ENCODE results near the gene SLC4A11. TPM values are rescaled to one million over a fixed set of nuclear protein-coding genes. Genes with fewer than 3 reads are reported as not detected.

SLC4A11 gene
- polyA plus RNA-seq, 2 of the 4 experiments (the other 2 are of a cell fraction) = 2.0 to 10.7 TPM

GRCh38 chr20:3203315-3204123 is 35.5 kb downstream of the SLC4A11 start:
- peaks cover 14% of the 10 kb centered on the region for H3K4me1 ChIP-seq
- WGBS (ENCODE audit: missing lambda C conversion rate) = 8% methylated on average over 29 of the region's 31 CpGs
- H3K4me3 ChIP-seq = peak overlapping the region; percentile 86
- FAIRE-seq = no peak
- TF ChIP-seq RCOR1 (IDR thresholded peaks at IDR 0.05; ENCODE audit: low read depth, low read length) (no peak), POLR2AphosphoS2 (conservative IDR thresholded peaks at IDR 0.05; ENCODE audit: low read length) (no peak), EHF (CRISPR knock-in tag; IDR thresholded peaks at IDR 0.05) (no peak), ZSCAN20 (CRISPR knock-in tag; IDR thresholded peaks at IDR 0.05) (no peak), NR3C1 (IDR thresholded peaks at IDR 0.05) (no peak), FOXS1 (CRISPR knock-in tag; IDR thresholded peaks at IDR 0.05) (no peak), FOSB (CRISPR knock-in tag; IDR thresholded peaks at IDR 0.05) (0 out of 2 replicates have a peak, but pooled peaks have one; percentile 25), KDM5A (IDR thresholded peaks at IDR 0.05) (0 out of 2 replicates have a peak, but pooled peaks have one; percentile 15), MYC (IDR thresholded peaks at IDR 0.05; ENCODE audit: borderline replicate concordance, low read length) (no peak), HMGXB4 (CRISPR knock-in tag; IDR thresholded peaks at IDR 0.05; ENCODE audit: borderline replicate concordance) (no peak), GATA3 (IDR thresholded peaks at IDR 0.05; ENCODE audit: borderline replicate concordance) (0 out of 2 replicates have a peak, but pooled peaks have one; percentile 7), TP53 (CRISPR knock-in tag; IDR thresholded peaks at IDR 0.05) (no peak), E2F6 (IDR thresholded peaks at IDR 0.05; ENCODE audit: borderline replicate concordance, low read depth) (peak; percentile 8; the same call in 1 of the 2 replicates), NPAS2 (CRISPR knock-in tag; IDR thresholded peaks at IDR 0.05; ENCODE audit: borderline replicate concordance) (no peak), POLR2A (IDR thresholded peaks at IDR 0.05; ENCODE audit: low read length) (peak; percentile 22; the same call in 1 of the 2 replicates)
- no peak for DNase-seq (ENCODE audit: low read depth in 1 of 2, low spot score in 1 of 2)
- H3K9me3 ChIP-seq = no peaks in the 10 kb centered on the region
- peak overlapping the region; percentile 96 for H3K4me2 ChIP-seq
- H3K27ac ChIP-seq = peak overlapping the region; percentile 94
- CTCF ChIA-PET = interaction anchor here (0.7 to 1.3 kb wide), 5 partner anchors 12 to 150 kb away, joined by 3 to 4 read pairs (median 3); no protein-coding TSS in a partner anchor
- POLR2A ChIA-PET = interaction anchor here (1.1 kb wide), 1 partner anchor 22 kb away, joined by 4 read pairs; no protein-coding TSS in a partner anchor
- peak; percentile 16 to 55; a peak in 5 of 6 replicates for ATAC-seq

GRCh38 chr20:3202965-3203314 is 36.0 kb downstream of the SLC4A11 start:
- FAIRE-seq = no peak
- Histone ChIP-seq H3K27ac (peak overlapping the region; percentile 94), H3K4me2 (peak overlapping the region; percentile 96), H3K4me1 (peaks cover 8% of the 10 kb centered on the region), H3K9me3 (no peaks in the 10 kb centered on the region), H3K4me3 (peak overlapping the region; percentile 86)
- WGBS (ENCODE audit: missing lambda C conversion rate) = 63% methylated on average over 7 of the region's 9 CpGs
- ChIA-PET POLR2A (no interaction called here), CTCF (interaction anchor here (0.7 to 1.3 kb wide), 5 partner anchors 11 to 149 kb away, joined by 3 to 4 read pairs (median 3); no protein-coding TSS in a partner anchor)
- ATAC-seq = no peak
- TF ChIP-seq JUNB (IDR thresholded peaks at IDR 0.05) (no peak), HES2 (IDR thresholded peaks at IDR 0.05) (no peak), REST (IDR thresholded peaks at IDR 0.05) (no peak), EP300 (IDR thresholded peaks at IDR 0.05) (no peak), CHD2 (IDR thresholded peaks at IDR 0.05; ENCODE audit: low read length, partially characterized antibody) (no peak)
- DNase-seq (ENCODE audit: low read depth in 1 of 2, low spot score in 1 of 2) = no peak
